Tibial nerve (tissue), 4 donors: ENCODE data around the gene EMX2. TPM values are rescaled to one million over a fixed set of nuclear protein-coding genes. Genes with fewer than 3 reads are reported as not detected.

Experiments
- DNase-seq, 2 donors: peaks; one replicate each; pipeline ENCODE4 v3.0.0-alpha.2; 2019; ENCODE audit warnings: low spot score in 2 of 2
- H3K27ac ChIP-seq, 4 donors: fragments of 200-600 bp; sonication (generic) in 3 of 4; one replicate each; pipeline ENCODE4 v1.5.1; 2017 to 2019; ENCODE audit warnings: mild to moderate bottlenecking in 1 of 4
- H3K27me3 ChIP-seq, 2 donors: fragments of 200-600 bp; sonication (generic) in 1 of 2; one replicate each; pipeline versions ENCODE4 v1.5.1 to v1.6.0; 2017 to 2019
- H3K36me3 ChIP-seq, 3 donors: fragments of 200-600 bp; sonication (generic); one replicate each; pipeline ENCODE4 v1.5.1; 2018 to 2019
- H3K4me1 ChIP-seq, 4 donors: fragments of 200-600 bp; sonication (generic) in 3 of 4; one replicate each; pipeline ENCODE4 v1.5.1; 2017 to 2019
- H3K4me3 ChIP-seq, 4 donors: fragments of 200-600 bp; sonication (generic) in 3 of 4; one replicate each; pipeline ENCODE4 v1.5.1; 2017 to 2019; ENCODE audit warnings: mild to moderate bottlenecking in 1 of 4, moderate library complexity in 1 of 4
- H3K9me3 ChIP-seq, 4 donors: fragments of 200-600 bp; sonication (generic) in 3 of 4; one replicate each; pipeline ENCODE4 v1.5.1; 2017 to 2019
- CTCF ChIP-seq, 5 experiments: fragments of 200-600 bp in 3 of 5; fragments of 450-650 bp in 2 of 5; sonication (generic) in 3 of 5; IDR thresholded peaks; one replicate each; pipeline ENCODE4 v1.5.1; 2016 to 2019; ENCODE audit warnings: antibody characterized with exemption in 5 of 5, mild to moderate bottlenecking in 3 of 5, moderate library complexity in 2 of 5
- EP300 ChIP-seq, 2 donors: sonication (generic); formaldehyde crosslinking; IDR thresholded peaks; one replicate each; pipeline ENCODE4 v1.6.1; 2017; ENCODE audit warnings: antibody characterized with exemption in 2 of 2, mild to moderate bottlenecking in 1 of 2
- POLR2A ChIP-seq, 2 donors: fragments of 450-650 bp; IDR thresholded peaks; one replicate each; pipeline ENCODE4 v1.6.1; 2017; ENCODE audit warnings: antibody characterized with exemption in 2 of 2, mild to moderate bottlenecking in 2 of 2, moderate library complexity in 2 of 2
- WGBS, 2 donors: methylation state at CpG; one replicate each; pipeline ENCODE4 v1.1.5; 2018; 5-methylcytosine and 5-hydroxymethylcytosine counted together
- total RNA-seq, 4 donors: library from RNA; depleted of rRNA; stranded (reverse); fragments of >200 nt; gene quantifications; one replicate each; pipeline ENCODE4 v1.1.0, GENCODE V29; 2016

Gene EMX2
- total RNA-seq, result 1 to 10 TPM in 2 of 4 donors, under 1 TPM in 2; 0.44 to 2.3 (median 1.1) TPM

DNA sequence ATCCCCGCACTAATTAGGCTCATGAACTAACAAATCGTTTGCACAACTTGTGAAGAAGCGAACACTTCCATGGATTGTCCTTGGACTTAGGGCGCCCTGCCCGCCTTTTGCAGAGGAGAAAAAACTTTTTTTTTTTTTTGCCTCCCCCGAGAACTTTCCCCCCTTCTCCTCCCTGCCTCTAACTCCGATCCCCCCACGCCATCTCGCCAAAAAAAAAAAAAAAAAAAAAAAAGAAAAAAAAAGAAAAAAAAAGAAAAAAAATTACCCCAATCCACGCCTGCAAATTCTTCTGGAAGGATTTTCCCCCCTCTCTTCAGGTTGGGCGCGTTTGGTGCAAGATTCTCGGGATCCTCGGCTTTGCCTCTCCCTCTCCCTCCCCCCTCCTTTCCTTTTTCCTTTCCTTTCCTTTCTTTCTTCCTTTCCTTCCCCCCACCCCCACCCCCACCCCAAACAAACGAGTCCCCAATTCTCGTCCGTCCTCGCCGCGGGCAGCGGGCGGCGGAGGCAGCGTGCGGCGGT is at the start of gene EMX2:
TSS of gene EMX2 (plus strand) at position 41 of the 519 bp plus-strand sequence. CDS start 522 bp downstream, outside the sequence.
- no peaks in the 10 kb centered on the region for H3K36me3 ChIP-seq
- WGBS, 2 donors, result 5 to 8% methylated on average over 26 of the region's 26 CpGs
- peaks cover 0 to 70% (median 29%) of the 10 kb centered on the region in 4 donors for H3K4me1 ChIP-seq
- peaks cover 0 to 100% of the 10 kb centered on the region in 2 donors for H3K27me3 ChIP-seq
- no peaks in the 10 kb centered on the region for H3K9me3 ChIP-seq
- no peak for DNase-seq
- peak in 1 of 2 donors; percentile 43 for TF ChIP-seq EP300 (IDR thresholded peaks at IDR 0.05)
- TF ChIP-seq CTCF (IDR thresholded peaks at IDR 0.05), result no peak
- TF ChIP-seq POLR2A (IDR thresholded peaks at IDR 0.05), result no peak
- peak within 1 kb of the TSS in 2 of 4 donors; percentile 20 to 26 for H3K27ac ChIP-seq
- H3K4me3 ChIP-seq, result peak within 1 kb of the TSS; percentile 16 to 44 (median 18)

GRCh38 chr10:117496031-117496430 is 46.5 kb upstream of the EMX2 start:
- Histone ChIP-seq H3K4me1 (peaks cover 0 to 3% (median 0%) of the 10 kb centered on the region in 4 donors), H3K27ac (no peak overlapping the region), H3K27me3 (peaks cover 0 to 8% of the 10 kb centered on the region in 2 donors), H3K4me3 (no peak overlapping the region), H3K9me3 (no peaks in the 10 kb centered on the region), H3K36me3 (no peaks in the 10 kb centered on the region)
- 56 to 59% methylated on average over 5 of the region's 5 CpGs for WGBS, 2 donors
- no peak for DNase-seq
- TF ChIP-seq CTCF (IDR thresholded peaks at IDR 0.05) (no peak), EP300 (IDR thresholded peaks at IDR 0.05) (no peak), POLR2A (IDR thresholded peaks at IDR 0.05) (no peak)

DNA sequence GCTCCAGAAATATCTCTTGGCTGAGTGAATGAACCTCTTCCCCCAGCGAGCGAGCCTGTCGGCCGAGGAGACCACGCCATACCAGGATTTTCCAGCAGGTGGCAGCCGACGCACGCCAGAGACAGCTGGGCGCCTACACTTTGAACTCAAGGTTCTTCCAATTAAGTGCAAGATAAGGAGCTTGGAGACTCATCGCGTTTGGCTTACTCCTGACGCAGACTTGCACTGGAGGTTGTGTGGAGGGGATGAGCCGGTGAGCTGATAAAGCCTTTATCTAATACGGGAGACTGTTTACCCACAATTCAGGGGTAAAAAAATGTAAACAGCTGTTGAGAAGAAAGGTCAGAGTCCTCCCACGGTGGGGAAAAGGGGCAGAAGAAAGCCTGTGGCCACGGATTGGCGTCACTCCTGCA is 45.9 kb upstream of the EMX2 start:
- peak; percentile 52 to 82 for DNase-seq
- no peak overlapping the region for H3K27ac ChIP-seq

GRCh38 chr10:117497736-117498135 is 44.8 kb upstream of the EMX2 start:
- Histone ChIP-seq H3K27me3 (peaks cover 0 to 12% of the 10 kb centered on the region in 2 donors), H3K27ac (no peak overlapping the region), H3K4me3 (no peak overlapping the region), H3K36me3 (no peaks in the 10 kb centered on the region), H3K4me1 (peaks cover 0 to 3% (median 0%) of the 10 kb centered on the region in 4 donors), H3K9me3 (no peaks in the 10 kb centered on the region)
- 74 to 78% methylated on average over 6 of the region's 6 CpGs for WGBS, 2 donors
- no peak for DNase-seq
- no peak for TF ChIP-seq CTCF (IDR thresholded peaks at IDR 0.05)
- TF ChIP-seq POLR2A (IDR thresholded peaks at IDR 0.05), result no peak
- no peak for TF ChIP-seq EP300 (IDR thresholded peaks at IDR 0.05)

More for the DNA sequence above, 45.9 kb upstream of the EMX2 start:
- H3K4me1 ChIP-seq, result peaks cover 0 to 3% (median 0%) of the 10 kb centered on the region in 4 donors
- no peaks in the 10 kb centered on the region for H3K36me3 ChIP-seq
- WGBS, 2 donors, result 6 to 7% methylated on average over 17 of the region's 17 CpGs
- no peak for TF ChIP-seq POLR2A (IDR thresholded peaks at IDR 0.05)
- TF ChIP-seq EP300 (IDR thresholded peaks at IDR 0.05), result no peak
- TF ChIP-seq CTCF (IDR thresholded peaks at IDR 0.05), result peak; percentile 87 to 95 (median 92)
- no peaks in the 10 kb centered on the region for H3K9me3 ChIP-seq
- H3K27me3 ChIP-seq, result peaks cover 0 to 8% of the 10 kb centered on the region in 2 donors
- H3K4me3 ChIP-seq, result no peak overlapping the region

- peaks cover 0 to 3% (median 0%) of the 10 kb centered on the region in 4 donors for H3K4me1 ChIP-seq
- 72 to 79% methylated on average over 12 of the region's 12 CpGs for WGBS, 2 donors
- H3K27ac ChIP-seq, result no peak overlapping the region
- peaks cover 0 to 16% of the 10 kb centered on the region in 2 donors for H3K27me3 ChIP-seq
- no peak for DNase-seq
- TF ChIP-seq EP300 (IDR thresholded peaks at IDR 0.05) (no peak), CTCF (IDR thresholded peaks at IDR 0.05) (no peak), POLR2A (IDR thresholded peaks at IDR 0.05) (no peak)
- no peak overlapping the region for H3K4me3 ChIP-seq
- no peaks in the 10 kb centered on the region for H3K9me3 ChIP-seq
- H3K36me3 ChIP-seq, result no peaks in the 10 kb centered on the region
Observed at GRCh38 chr10:117499248-117500105, 43.1 kb upstream of the EMX2 start.
